Tibial artery (tissue), 4 donors: ENCODE results near the gene PTGER4.
"Not testable (repeated sequence)": the region's sequence is repeated elsewhere in the genome, so short reads cannot be mapped to it uniquely, and the experiment has no call there.

Experiments used
- DNase-seq, 2 donors: peaks; one replicate each; pipeline ENCODE4 v3.0.0-alpha.2; 2019
- H3K27ac ChIP-seq, 2 donors: fragments of 200-600 bp; sonication (generic) in 1 of 2; 1 replicate in 1 of 2; 2 replicates in 1 of 2; pipeline ENCODE4 v1.5.1; 2018 to 2019; ENCODE audit warnings: mild to moderate bottlenecking in 1 of 2
- H3K27me3 ChIP-seq, 2 donors: fragments of 200-600 bp; sonication (generic) in 1 of 2; one replicate each; pipeline versions ENCODE4 v1.5.1 to v1.6.0; 2016 to 2019
- H3K36me3 ChIP-seq, 3 donors: fragments of 200-600 bp; sonication (generic) in 2 of 3; one replicate each; pipeline ENCODE4 v1.5.1; 2016 to 2019; ENCODE audit warnings: mild to moderate bottlenecking in 2 of 3
- H3K4me1 ChIP-seq, 4 donors: fragments of 200-600 bp; sonication (generic) in 2 of 4; 1 replicate in 3 of 4; 2 replicates in 1 of 4; pipeline ENCODE4 v1.5.1; 2016 to 2019
- H3K4me3 ChIP-seq, 2 donors: fragments of 200-600 bp; sonication (generic) in 1 of 2; 1 replicate in 1 of 2; 2 replicates in 1 of 2; pipeline ENCODE4 v1.5.1; 2018 to 2019; ENCODE audit warnings: mild to moderate bottlenecking in 2 of 2
- H3K9me3 ChIP-seq, 3 donors: fragments of 200-600 bp; sonication (generic) in 1 of 3; one replicate each; pipeline ENCODE4 v1.5.1; 2016 to 2019
- CTCF ChIP-seq, 2 experiments: fragments of 200-600 bp in 1 of 2; fragments of 450-650 bp in 1 of 2; IDR thresholded peaks; one replicate each; pipeline ENCODE4 v1.5.1; 2017 to 2019; ENCODE audit warnings: antibody characterized with exemption in 2 of 2, mild to moderate bottlenecking in 1 of 2, moderate library complexity in 1 of 2
- intact Hi-C: fragments of 100-400 bp; cut with DNase I; formaldehyde crosslinking; loops from one replicate; pipeline ENCODE4 v1.15.0; 2023; ENCODE audit warnings: low total_unique reads

PTGER4 gene

GRCh38 chr5:40653221-40654022 lies 26.3 kb upstream of the PTGER4 start:
- Histone ChIP-seq H3K9me3 (no peaks in the 10 kb centered on the region), H3K27ac (no peak overlapping the region), H3K4me3 (no peak overlapping the region), H3K27me3 (no peaks in the 10 kb centered on the region), H3K4me1 (no peaks in the 10 kb centered on the region), H3K36me3 (no peaks in the 10 kb centered on the region)
- intact Hi-C loops: no loop called here
- no peak for TF ChIP-seq CTCF (IDR thresholded peaks at IDR 0.05)
- DNase-seq: no peak

- no peak for TF ChIP-seq CTCF (IDR thresholded peaks at IDR 0.05)
- no peak for DNase-seq
- intact Hi-C loops: no loop called here
- Histone ChIP-seq H3K9me3 (no peaks in the 10 kb centered on the region), H3K4me1 (no peaks in the 10 kb centered on the region), H3K27ac (no peak overlapping the region), H3K4me3 (no peak overlapping the region), H3K27me3 (no peaks in the 10 kb centered on the region), H3K36me3 (no peaks in the 10 kb centered on the region)
These were observed 25.2 kb upstream of the PTGER4 start for GRCh38 chr5:40654377-40654991.

- Histone ChIP-seq H3K27ac (no peak overlapping the region), H3K4me3 (no peak overlapping the region), H3K36me3 (no peaks in the 10 kb centered on the region), H3K9me3 (no peaks in the 10 kb centered on the region), H3K27me3 (no peaks in the 10 kb centered on the region), H3K4me1 (no peaks in the 10 kb centered on the region)
- TF ChIP-seq CTCF (IDR thresholded peaks at IDR 0.05): no peak
- DNase-seq: no peak
- intact Hi-C loops: no loop called here
These were observed 24.6 kb upstream of the PTGER4 start for GRCh38 chr5:40655138-40655537.

- H3K4me1 ChIP-seq, H3K36me3 ChIP-seq, H3K27me3 ChIP-seq, H3K9me3 ChIP-seq, H3K27ac ChIP-seq, H3K4me3 ChIP-seq, intact Hi-C loops, DNase-seq: not testable (repeated sequence)
These were observed 23.6 kb upstream of the PTGER4 start for GRCh38 chr5:40656091-40656490.

- intact Hi-C loops: no loop called here
- Histone ChIP-seq H3K9me3 (no peaks in the 10 kb centered on the region), H3K36me3 (no peaks in the 10 kb centered on the region), H3K4me1 (no peaks in the 10 kb centered on the region), H3K27ac (no peak overlapping the region), H3K27me3 (no peaks in the 10 kb centered on the region), H3K4me3 (no peak overlapping the region)
- DNase-seq: no peak
- no peak for TF ChIP-seq CTCF (IDR thresholded peaks at IDR 0.05)
These were observed 22.9 kb upstream of the PTGER4 start for GRCh38 chr5:40656766-40657165.

GRCh38 chr5:40660751-40661150 lies 19.0 kb upstream of the PTGER4 start:
- intact Hi-C loops: no loop called here
- DNase-seq: no peak
- Histone ChIP-seq H3K27ac (no peak overlapping the region), H3K4me3 (no peak overlapping the region), H3K9me3 (no peaks in the 10 kb centered on the region), H3K4me1 (no peaks in the 10 kb centered on the region), H3K36me3 (no peaks in the 10 kb centered on the region), H3K27me3 (no peaks in the 10 kb centered on the region)
- no peak for TF ChIP-seq CTCF (IDR thresholded peaks at IDR 0.05)
